ENCODE results near the gene LY6G6F.

LY6G6F gene, protein sequence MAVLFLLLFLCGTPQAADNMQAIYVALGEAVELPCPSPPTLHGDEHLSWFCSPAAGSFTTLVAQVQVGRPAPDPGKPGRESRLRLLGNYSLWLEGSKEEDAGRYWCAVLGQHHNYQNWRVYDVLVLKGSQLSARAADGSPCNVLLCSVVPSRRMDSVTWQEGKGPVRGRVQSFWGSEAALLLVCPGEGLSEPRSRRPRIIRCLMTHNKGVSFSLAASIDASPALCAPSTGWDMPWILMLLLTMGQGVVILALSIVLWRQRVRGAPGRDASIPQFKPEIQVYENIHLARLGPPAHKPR

DNA sequence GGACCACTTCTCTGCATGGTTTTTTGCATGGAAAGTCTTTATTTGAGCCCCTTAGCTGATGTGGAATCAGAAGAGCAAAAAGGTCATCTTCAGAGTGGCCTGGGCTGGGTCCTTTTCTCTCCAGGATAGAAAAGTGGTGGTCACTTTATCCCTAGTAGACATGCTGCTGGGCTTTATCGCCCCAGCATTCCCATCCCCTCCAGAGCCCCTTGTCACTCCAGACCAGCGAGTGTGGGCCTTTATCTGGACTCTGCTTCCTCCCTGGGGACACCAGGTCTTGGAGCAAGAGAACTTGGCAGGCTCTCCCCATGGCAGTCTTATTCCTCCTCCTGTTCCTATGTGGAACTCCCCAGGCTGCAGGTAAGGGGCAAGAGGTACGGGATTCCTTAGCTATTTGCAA lies at the start of gene LY6G6F:
LY6G6F (plus strand) TSS at position 268 of the 400 bp plus-strand sequence; CDS start at position 309, 41 bp downstream.
- DNase-seq (ENCODE audit: low read depth in 1 of 2, low spot score in 1 of 2) = no peak

DNA sequence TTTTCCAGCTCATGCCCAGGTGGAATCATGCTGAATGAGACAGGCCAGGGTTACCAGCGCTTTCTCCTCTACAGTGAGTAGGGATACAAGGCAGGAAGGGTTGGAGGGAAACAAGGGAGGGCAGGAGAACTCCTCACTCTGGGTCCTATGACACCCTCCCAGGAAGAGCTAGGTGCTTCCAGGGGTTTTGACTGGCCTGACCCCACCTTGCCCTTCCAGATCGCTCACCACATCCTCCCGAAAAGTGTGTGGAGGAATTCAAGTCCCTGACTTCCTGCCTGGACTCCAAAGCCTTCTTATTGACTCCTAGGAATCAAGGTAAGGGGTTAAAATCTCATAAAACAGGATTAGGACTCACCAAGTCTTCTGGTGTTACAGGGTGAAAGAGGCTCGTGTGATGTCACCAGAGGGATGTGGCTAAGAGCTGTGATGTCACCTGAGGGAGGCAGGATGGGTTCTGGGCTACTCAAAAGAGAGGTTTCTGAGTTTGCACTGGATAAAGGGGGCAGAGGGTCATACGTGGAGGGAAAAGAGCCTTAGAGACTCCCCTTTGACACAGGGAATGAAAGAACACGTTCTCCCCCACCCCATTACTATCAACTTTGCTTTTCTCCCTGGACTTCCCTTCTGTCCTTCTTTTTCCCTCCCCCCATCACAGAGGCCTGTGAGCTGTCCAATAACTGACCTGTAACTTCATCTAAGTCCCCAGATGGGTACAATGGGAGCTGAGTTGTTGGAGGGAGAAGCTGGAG lies 49.1 kb upstream of the LY6G6F start:
- DNase-seq (ENCODE audit: low read depth in 1 of 2, low spot score in 1 of 2) = no peak

DNA sequence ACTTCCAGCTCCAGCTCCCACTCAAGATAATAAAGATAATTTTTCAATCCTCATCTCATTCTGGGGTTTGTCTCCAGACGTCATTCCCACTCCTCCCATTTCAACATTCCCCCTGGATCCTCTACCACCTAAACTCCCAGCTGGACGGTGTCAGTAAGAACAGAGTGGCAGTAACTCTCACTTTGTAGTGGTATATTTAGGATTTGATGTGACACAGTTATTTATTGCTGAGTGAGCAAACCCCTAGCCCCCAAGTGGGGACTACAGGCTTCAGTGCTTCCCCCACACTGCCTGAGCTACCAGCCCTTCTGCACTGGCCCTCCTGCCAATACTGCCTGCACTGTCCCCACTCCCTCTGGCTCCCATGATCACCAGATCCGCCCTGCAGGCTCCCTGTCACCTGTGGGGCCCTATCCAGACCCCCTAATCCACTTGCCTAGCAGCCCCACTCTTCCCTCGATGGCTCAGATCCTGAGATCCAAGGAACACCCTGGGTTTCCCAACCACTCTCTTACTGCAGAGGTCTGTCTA lies 48.4 kb upstream of the LY6G6F start:
- no peak for DNase-seq (ENCODE audit: low read depth in 1 of 2, low spot score in 1 of 2)

DNA sequence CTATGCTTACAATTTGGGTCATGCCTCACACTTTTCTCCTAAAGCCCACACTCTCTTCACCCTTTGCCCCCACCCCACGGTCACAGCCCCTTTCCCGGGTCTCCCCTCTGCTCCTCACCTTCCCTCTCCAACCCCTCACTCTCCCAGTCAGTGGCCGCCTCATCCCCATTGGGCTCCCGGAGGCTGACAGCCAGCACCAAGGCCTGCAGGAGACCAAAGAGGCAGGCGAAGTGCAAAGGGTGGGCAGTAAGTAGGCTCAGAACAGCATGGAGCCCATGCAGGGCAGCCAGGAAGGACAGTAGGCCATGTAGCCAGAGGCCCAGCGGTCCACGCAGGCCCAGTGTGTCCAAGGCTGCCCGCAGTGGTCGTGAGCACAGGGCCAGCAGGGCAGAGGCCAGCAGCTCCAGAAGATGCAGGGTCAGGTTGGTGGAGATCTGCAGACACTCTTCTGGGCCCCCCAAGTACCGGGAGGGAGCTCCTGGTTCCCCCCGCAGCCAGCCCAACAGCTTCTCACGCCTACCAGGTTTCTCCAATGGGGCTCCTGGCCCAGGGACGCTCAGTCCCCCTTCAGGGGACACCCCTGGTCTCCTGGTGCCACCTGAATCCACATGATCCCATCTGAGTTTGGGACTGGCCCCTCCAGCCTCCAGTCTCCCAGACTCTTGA lies 47.5 kb upstream of the LY6G6F start:
- DNase-seq (ENCODE audit: low read depth in 1 of 2, low spot score in 1 of 2) = no peak

DNA sequence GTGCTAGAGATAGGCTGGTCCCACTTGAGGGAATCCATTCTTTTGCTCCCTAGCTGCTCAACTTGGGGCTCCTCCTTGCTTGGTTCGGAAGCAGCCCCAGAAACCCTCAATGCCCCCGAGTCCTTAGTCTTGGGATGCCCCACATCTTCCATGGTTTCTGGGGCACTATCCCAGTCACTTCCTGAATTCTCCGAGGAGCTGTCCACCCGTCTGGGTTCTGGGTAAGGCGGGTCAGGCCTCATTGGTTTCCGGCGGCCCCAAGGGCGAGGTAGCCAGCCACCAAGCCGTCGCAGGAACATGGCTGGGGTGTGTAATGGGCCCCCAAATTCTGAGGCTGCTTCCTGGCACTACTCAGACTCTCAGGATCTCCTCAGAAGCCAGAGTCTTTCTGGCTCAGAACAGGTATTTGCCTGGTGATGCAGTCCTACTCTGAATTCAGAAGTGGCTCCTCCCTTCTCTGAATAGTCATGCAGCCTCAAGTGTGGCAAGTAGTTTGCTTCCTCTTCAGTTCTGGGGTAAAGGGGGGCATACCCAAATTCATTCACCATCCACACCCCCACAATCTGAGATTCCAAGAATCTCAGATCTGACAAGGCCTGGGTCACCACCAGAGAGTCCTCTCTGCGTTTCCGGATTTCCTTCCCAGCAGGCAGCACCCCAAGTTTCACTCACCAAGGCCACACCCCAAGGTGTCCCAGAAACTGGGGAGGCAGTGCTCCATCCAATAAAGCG lies 46.9 kb upstream of the LY6G6F start:
- DNase-seq (ENCODE audit: low read depth in 1 of 2, low spot score in 1 of 2) = no peak

DNA sequence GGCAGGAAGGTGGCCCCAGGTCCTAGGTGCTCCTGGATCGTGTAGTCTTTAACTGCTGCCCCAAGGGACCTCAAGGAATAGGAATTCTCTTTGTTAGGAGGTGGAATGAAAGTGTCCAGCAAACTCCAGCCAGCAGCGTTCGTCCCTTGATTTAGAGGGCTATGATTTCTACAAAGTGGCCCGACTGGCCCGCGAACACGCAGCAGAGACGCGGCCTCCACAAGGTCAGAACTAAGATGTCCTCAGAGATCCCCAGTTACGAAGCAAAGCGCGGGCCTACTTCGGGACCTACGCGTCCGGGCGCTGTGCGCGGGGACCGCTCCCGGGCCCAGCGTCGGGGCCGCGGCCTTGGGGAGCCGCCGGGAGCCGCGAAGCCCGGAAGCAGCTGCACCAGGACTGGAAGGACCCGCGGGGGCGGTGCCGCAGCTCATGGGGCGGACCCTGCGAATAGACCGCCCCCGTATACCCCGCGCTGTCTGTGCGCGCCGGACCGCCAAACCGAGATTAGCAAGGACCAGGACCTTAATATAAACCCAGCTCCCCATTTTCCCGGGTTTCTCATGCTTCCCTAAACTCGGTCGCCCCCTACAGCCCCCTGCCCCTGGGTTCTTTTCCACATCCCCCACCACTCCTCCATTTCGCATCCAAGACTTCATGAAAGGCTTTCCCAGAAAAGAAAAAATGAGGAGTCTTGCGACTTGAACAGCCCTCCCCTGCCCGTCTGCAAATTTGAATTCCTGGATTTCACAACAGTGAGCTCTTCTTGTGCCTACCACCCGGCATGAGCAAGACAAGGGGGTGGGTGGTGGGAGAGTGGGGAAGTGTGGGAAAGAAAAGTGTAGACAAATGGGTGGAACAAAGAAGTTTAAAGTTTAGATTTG lies 46.0 kb upstream of the LY6G6F start, which contains the start of gene C6orf47:
C6orf47 (minus strand) TSS at position 398 of the 881 bp plus-strand sequence. CDS start 831 bp downstream, outside the sequence.
- DNase-seq (ENCODE audit: low read depth in 1 of 2, low spot score in 1 of 2) = peak; percentile 51 to 61

DNA sequence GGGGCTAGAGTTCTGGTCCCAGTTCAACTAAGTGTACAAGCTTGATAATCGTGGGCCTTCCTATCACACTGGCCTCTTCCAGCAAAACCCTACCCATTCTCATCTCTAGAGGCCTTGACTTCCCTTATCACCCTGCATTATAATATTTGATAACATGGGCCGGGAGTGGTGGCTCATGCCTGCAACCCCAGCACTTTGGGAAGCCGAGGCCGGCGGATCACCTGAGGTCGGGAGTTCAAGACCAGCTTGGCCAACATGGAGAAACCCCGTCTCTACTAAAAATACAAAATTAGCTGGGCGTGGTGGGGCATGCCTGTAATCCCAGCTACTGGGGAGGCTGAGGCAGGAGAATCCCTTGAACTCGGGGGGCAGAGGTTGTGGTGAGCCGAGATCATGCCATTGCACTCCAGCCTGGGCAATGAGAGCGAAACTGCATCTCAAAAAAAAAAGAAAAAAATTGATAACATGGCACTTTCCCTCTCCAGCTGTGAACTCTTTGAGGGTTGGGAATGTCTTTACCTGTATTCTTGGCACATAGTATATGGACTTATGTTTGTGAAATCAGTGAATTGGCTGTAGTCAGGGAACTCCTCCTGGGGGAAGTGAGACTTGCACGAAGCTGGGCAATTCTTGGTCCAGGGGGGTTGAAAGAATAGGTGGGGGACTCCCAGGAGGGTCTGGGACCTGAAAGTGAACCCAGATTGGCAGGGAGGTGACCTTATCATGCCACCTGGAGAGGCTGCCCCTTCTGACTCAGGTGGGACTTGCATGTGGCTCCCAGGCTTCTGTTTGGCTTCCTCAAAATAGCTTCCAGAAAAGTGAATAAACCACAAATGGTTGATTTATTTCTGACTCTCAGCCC lies 45.2 kb upstream of the LY6G6F start:
- DNase-seq (ENCODE audit: low read depth in 1 of 2, low spot score in 1 of 2) = no peak

DNA sequence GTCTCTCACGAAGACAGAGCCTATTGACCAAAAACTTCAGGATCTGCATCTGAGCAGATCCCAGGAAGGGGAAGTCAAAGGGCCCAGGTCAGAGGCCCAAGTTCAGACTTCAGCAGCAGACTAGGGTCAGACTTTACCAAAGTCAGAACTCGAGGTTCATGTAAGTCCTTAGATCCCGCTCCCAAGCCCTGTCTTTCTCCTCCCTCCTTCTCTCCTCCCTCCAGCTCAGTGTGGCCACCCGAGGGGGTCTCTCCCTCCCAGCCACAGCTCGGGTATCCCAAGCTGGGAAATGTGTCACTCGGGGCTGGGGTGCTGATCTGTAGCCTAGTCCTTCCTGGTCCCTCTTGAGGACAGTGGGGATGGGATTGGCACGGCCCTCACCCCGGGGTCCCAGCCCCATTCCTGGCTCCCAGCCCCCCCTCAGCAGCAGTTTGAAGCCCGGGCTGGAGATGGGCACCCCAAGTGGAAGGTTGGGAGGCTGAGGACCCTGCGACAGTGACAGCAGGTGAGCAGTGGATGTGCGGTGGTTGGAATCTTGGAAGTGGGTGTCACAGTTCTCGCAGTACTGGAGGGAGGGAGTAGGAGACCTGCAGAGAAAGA lies 44.4 kb upstream of the LY6G6F start:
- no peak for DNase-seq (ENCODE audit: low read depth in 1 of 2, low spot score in 1 of 2)

DNA sequence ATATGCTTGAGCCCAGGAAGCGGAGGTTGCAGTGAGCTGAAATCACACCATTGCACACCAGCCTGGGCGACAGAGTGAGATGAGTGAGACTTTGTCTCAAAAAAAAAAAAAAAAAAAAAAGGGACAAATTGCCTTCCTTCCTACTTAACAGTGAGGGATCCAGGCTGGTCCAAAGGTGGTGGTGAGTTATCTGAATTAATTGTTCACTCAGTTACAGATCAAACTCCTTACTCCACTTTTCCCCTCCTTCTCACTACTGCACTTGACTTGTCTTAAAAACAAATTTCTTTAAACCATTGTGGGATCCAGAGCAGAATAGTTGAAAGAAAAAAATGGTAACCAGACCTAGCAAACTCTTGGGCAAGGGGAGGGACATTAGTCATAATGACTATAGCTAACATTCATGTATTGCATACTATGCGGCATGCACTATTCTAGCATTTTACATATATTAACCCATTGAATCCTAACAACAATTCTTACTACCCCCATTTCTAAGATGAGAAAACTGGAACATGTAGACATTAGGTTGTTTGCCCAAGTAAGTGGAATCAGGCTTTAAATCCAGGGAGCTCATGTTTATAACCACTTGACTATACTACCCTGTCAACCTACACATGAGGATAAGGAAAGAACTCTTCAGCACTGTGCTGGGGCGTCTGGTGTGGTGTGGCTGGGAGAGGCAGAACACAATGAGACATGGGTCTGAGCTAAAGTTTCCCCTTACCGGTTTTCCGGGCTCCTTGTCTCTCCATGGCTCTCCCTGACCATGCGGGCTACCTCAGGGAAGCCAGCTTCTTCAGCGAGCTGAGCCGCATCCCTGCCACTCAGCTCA lies 43.3 kb upstream of the LY6G6F start:
- no peak for DNase-seq (ENCODE audit: low read depth in 1 of 2, low spot score in 1 of 2)

DNA sequence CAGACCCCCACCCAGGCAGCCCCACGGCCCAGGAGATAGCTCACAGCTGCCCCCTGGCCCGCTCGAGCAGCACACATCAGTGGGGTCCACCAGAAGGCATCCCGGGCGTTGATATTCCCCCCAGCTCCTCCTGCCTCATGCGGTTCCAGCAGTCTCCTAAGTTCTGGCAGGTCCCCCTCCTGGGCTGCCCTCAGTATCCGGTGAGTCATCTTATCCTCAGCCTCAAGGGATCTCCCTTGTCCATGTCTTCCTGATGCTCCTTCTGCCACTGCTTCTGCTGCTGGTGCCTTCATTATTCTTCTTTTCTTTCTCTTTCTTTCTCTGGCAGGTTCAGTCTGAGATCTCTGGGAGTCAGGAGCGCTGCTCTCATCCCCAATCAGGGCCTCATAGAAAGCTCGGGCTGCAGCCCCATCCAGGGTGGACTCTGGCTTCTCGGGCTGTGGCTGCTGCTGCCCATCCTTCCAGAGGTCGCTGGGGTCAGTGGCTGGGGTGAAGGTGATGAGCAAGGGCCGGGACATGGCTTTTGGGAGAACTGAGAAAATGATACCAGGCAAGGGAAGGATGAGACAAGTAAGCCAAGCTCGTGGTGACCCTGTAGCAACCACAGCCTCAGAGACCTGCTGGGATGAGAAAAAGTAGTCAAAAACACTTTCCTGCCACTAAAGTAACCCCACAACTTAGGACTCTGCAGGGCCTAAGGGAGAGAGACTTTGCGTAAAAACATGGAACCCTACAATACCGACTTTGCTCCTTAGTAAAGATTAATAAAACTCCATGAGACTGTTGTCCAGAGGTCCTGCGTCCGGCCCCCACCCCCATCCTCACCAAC lies 42.5 kb upstream of the LY6G6F start:
- DNase-seq (ENCODE audit: low read depth in 1 of 2, low spot score in 1 of 2) = no peak

DNA sequence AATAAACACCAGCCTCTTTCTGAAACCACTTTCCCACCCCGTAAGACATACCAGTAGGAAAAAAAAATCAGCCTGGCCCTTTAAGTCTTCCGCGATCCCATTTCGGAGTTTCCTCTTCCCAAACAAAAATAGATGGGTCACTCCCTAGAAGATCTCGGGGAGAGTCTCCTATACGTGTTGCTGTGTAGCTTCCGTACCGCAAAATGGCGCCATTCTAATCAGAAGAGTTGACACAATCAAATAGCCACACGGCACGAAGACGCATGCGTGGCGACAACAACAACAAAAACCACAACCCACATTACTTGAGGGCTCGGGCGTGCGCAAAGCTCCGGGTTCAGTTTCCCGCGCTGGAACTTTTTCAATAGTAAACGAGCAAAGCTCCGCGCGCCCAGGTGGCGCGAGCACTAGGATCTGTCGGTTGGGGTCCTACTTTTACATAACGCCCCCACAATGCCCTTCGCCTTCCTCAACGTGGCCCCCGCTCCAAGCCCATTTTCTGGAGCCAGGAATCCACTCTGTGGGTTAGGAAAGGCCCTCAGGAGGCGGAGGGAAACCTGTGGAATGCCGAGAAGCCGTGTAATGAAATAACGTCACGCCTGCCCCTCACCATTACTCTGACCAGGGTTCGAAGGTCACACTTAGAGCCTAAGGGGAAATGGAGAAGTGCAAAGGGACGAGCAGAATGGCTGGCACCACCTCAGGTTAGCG lies 41.7 kb upstream of the LY6G6F start, which contains the start of gene GPANK1:
GPANK1 (minus strand) TSS at position 208 of the 711 bp plus-strand sequence. CDS start 519 bp downstream, outside the sequence.
- DNase-seq (ENCODE audit: low read depth in 1 of 2, low spot score in 1 of 2) = peak; percentile 78

DNA sequence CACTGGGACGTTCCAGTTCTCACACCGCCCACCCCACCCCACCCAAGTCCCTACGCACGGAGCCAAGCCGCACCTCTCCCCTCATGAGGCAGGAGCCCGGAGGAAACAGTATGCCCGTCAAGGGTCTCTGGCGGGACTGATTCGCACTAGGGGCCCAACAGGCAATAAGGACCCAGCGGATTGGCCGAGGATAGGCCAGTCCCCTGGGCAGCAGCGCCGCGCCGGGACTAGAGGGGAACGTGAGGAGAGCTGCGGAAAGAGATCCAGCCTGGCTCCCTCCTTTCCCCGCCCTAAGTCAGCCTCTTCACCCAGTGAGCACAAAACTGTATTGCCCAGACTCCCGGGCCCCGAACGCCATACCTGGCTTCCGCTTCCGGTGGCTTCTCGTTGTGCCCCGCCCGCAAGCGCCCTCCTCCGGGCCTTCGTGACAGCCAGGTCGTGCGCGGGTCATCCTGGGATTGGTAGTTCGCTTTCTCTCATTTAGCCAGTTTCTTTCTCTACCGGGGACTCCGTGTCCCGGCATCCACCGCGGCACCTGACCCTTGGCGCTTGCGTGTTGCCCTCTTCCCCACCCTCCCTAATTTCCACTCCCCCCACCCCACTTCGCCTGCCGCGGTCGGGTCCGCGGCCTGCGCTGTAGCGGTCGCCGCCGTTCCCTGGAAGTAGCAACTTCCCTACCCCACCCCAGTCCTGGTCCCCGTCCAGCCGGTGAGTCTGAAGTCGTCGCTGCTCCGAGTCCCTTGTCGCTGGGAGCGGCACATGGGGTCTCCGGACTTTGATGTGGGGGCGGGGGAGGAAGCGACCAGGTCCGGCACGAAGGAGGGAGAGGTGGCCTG lies 40.9 kb upstream of the LY6G6F start, which contains the start of gene CSNK2B:
CSNK2B (plus strand) TSS at position 580 of the 836 bp plus-strand sequence. CDS start 752 bp downstream, outside the sequence.
- DNase-seq (ENCODE audit: low read depth in 1 of 2, low spot score in 1 of 2) = peak; percentile 94 to 98

DNA sequence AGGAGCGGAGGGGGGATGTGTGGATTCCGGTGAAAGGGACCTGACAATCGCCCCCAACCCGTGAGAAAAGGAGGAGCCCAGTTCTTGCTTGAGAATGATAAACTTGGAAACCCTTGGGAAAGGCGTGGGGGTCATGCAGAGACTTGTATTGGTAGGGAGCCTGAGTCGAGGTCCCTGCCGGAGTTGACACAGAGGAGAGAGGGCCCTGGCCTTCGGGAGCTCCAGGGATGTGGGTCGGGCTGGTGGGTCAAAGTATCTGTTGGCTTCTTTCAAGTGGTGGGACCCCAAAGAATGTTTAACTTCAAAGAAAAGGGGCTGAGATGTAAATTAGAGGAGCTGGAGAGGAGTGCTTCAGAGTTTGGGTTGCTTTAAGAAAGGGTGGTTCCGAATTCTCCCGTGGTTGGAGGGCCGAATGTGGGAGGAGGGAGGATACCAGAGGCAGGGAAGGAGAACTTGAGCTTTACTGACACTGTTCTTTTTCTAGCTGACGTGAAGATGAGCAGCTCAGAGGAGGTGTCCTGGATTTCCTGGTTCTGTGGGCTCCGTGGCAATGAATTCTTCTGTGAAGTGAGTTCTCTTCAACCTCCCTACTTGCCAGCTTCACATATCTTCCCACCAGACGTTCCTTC lies 40.2 kb upstream of the LY6G6F start:
- DNase-seq (ENCODE audit: low read depth in 1 of 2, low spot score in 1 of 2) = no peak

DNA sequence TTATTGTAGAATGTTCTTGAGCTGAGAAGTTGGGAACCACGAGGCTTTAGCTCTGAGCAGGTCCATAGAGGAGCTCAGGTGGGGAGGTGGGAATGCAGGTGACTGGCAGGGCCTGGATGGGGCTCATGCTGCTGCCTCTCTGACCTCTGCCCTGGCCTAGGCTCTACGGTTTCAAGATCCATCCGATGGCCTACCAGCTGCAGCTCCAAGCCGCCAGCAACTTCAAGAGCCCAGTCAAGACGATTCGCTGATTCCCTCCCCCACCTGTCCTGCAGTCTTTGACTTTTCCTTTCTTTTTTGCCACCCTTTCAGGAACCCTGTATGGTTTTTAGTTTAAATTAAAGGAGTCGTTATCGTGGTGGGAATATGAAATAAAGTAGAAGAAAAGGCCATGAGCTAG lies 37.0 kb upstream of the LY6G6F start, which contains the start of gene LY6G5B:
LY6G5B (plus strand) TSS at position 301 of the 400 bp plus-strand sequence. CDS start 975 bp downstream, outside the sequence.
- DNase-seq (ENCODE audit: low read depth in 1 of 2, low spot score in 1 of 2) = no peak
